Choroid plexus epithelial cell (primary cell): ENCODE results near the gene COG4.

ENCODE experiments used
- DNase-seq: peaks from one replicate; pipeline ENCODE4 v3.0.0-alpha.2; 2010; ENCODE audit warnings: low read depth
- H3K4me3 ChIP-seq: 2 replicates; pipeline ENCODE4 v1.5.1; 2011; ENCODE audit warnings: low read depth, mild to moderate bottlenecking, control low read depth, low read length, moderate library complexity
- CTCF ChIP-seq: conservative IDR thresholded peaks from 2 replicates; pipeline ENCODE4 v1.5.1; 2011; ENCODE audit warnings: low read depth, mild to moderate bottlenecking, control low read depth, inconsistent platforms, low read length, moderate library complexity

Gene COG4

GRCh38 chr16:70467608-70468007 lies 55.7 kb downstream of the COG4 start:
- no peak for DNase-seq
- H3K4me3 ChIP-seq: no peak overlapping the region
- no peak for TF ChIP-seq CTCF

- DNase-seq: no peak
- TF ChIP-seq CTCF: peak; percentile 12
- no peak overlapping the region for H3K4me3 ChIP-seq
These were observed 56.2 kb downstream of the COG4 start for GRCh38 chr16:70467113-70467512.

GRCh38 chr16:70466805-70467076 lies 56.6 kb downstream of the COG4 start:
- no peak overlapping the region for H3K4me3 ChIP-seq
- no peak for TF ChIP-seq CTCF
- no peak for DNase-seq

- no peak for DNase-seq
- TF ChIP-seq CTCF: no peak
- no peak overlapping the region for H3K4me3 ChIP-seq
These were observed 57.2 kb downstream of the COG4 start for GRCh38 chr16:70465999-70466804.

GRCh38 chr16:70463235-70463634 lies 60.1 kb downstream of the COG4 start:
- no peak for TF ChIP-seq CTCF
- DNase-seq: no peak
- no peak overlapping the region for H3K4me3 ChIP-seq

- no peak for TF ChIP-seq CTCF
- no peak overlapping the region for H3K4me3 ChIP-seq
These were observed 62.6 kb downstream of the COG4 start for GRCh38 chr16:70460737-70461261.

More at GRCh38 chr16:70460737-70461261, 62.6 kb downstream of the COG4 start:
- no peak for DNase-seq
